K562 (cell line): ENCODE data around the gene RELCH. TPM values are rescaled to one million over a fixed set of nuclear protein-coding genes. Genes with fewer than 3 reads are reported as not detected.

Experiments
- ATAC-seq: fragments of 200-7000 bp; cut with Tn5 transposase; 3 replicates; pipeline ENCODE4 v1.9.1; 2020; ENCODE audit warnings: moderate library complexity
- BruUV-seq: library from RNA; stranded (reverse); fragments of 400-500 nt; replicated peaks from 2 replicates; lab custom pipeline; 2021; lab: Mats Ljungman, UMichigan
- CTCF ChIA-PET: fragments of 300-600 bp; formaldehyde crosslinking; extraction: SDS; loops from one replicate; lab custom pipeline; 2021; ENCODE audit warnings: low intra/inter-chr PET ratio; lab: Yijun Ruan, JAX
- POLR2A ChIA-PET: fragments of 300-600, 350-650 bp; sonication (Branson Sonifier 250); formaldehyde crosslinking; extraction: SDS; loops from one replicate; lab custom pipeline; 2021; ENCODE audit warnings: antibody characterized with exemption, inconsistent platforms; lab: Yijun Ruan, JAX
- DNase-seq, 4 experiments: peaks; one replicate each; pipeline versions ENCODE4 v3.0.0 to v3.0.0-alpha.2; 2011 to 2018; ENCODE audit warnings: low spot score in 3 of 4, mixed read lengths in 3 of 4; ENCODE audit errors: extremely low read depth in 1 of 4
- FAIRE-seq: peaks from 2 replicates; lab custom pipeline; 2011; peaks lifted over from hg19 to GRCh38; lab: Jason Lieb, UNC
- H2AFZ ChIP-seq: 2 replicates; pipeline ENCODE4 v1.6.0; 2011; ENCODE audit warnings: low read depth, low read length, control low read depth, inconsistent platforms
- H3K27ac ChIP-seq: fragments of 200-600 bp; 3 replicates; pipeline ENCODE4 v1.8.0; 2011; ENCODE audit warnings: low read depth, mild to moderate bottlenecking, control low read depth, inconsistent platforms, low read length, moderate library complexity, mixed read lengths; ENCODE audit errors: extremely low read depth
- H3K27me3 ChIP-seq, 2 experiments: fragments of 300-600 bp in 1 of 2; 2 replicates in 1 of 2; 3 replicates in 1 of 2; pipeline versions ENCODE4 v1.6.0 to v1.8.0; 2011; ENCODE audit warnings: inconsistent platforms in 2 of 2, low read length in 2 of 2, mild to moderate bottlenecking in 1 of 2, mixed read lengths in 1 of 2, moderate library complexity in 1 of 2; ENCODE audit not compliant: control insufficient read depth in 2 of 2, insufficient read depth in 2 of 2
- H3K36me3 ChIP-seq: fragments of 300-600 bp; 3 replicates; pipeline ENCODE4 v1.8.0; 2011; ENCODE audit warnings: mild to moderate bottlenecking, low read length, inconsistent platforms; ENCODE audit not compliant: control insufficient read depth, insufficient read depth
- H3K4me1 ChIP-seq, 2 experiments: fragments of 200-600 bp in 1 of 2; replicated peaks in 1 of 2; 2 replicates in 1 of 2; 3 replicates in 1 of 2; pipeline versions ENCODE4 v1.5.1 to v1.8.0; 2011; ENCODE audit warnings: inconsistent platforms in 2 of 2, low read length in 2 of 2, mild to moderate bottlenecking in 1 of 2, mixed read lengths in 1 of 2, moderate library complexity in 1 of 2; ENCODE audit not compliant: control insufficient read depth in 2 of 2, insufficient read depth in 2 of 2
- H3K4me2 ChIP-seq: 2 replicates; pipeline ENCODE4 v1.6.1; 2011; ENCODE audit warnings: low read length, control low read depth, inconsistent platforms, mixed read lengths; ENCODE audit not compliant: insufficient read depth
- H3K4me3 ChIP-seq: fragments of 200-600 bp; sonication (generic), shearing (Covaris generic); 2 replicates; pipeline ENCODE4 v1.5.1; 2016; ENCODE audit warnings: control low read depth, inconsistent platforms
- H3K79me2 ChIP-seq: fragments of 200-600 bp; 3 replicates; pipeline ENCODE4 v1.8.0; 2011; ENCODE audit warnings: low read length, inconsistent platforms; ENCODE audit not compliant: control insufficient read depth, insufficient read depth
- H3K9ac ChIP-seq, 2 experiments: 2 replicates each; pipeline versions ENCODE4 v1.6.0 to v1.6.1; 2011; ENCODE audit warnings: low read depth in 2 of 2, low read length in 2 of 2, control low read depth in 1 of 2, inconsistent platforms in 1 of 2, mild to moderate bottlenecking in 1 of 2, mixed read lengths in 1 of 2; ENCODE audit not compliant: insufficient read depth in 1 of 2
- H3K9me1 ChIP-seq: one replicate; pipeline ENCODE4 v1.6.0; 2011; ENCODE audit warnings: inconsistent platforms, mild to moderate bottlenecking, low read length, moderate library complexity; ENCODE audit not compliant: control insufficient read depth, insufficient read depth
- H3K9me3 ChIP-seq: replicated peaks from 2 replicates; pipeline ENCODE4 v1.5.1; 2011; ENCODE audit warnings: low read depth, low read length, inconsistent platforms; ENCODE audit not compliant: control insufficient read depth, insufficient read depth
- H4K20me1 ChIP-seq: replicated peaks from 2 replicates; pipeline ENCODE4 v1.6.1; 2011; ENCODE audit warnings: low read length, inconsistent platforms, mixed read lengths; ENCODE audit not compliant: control insufficient read depth, insufficient read depth
- ARID3A ChIP-seq: IDR thresholded peaks from 2 replicates; pipeline ENCODE4 v1.6.1; 2012; ENCODE audit warnings: low read depth, low read length, improper control_type of control experiment, borderline replicate concordance
- CTCF ChIP-seq, 3 experiments: IDR thresholded peaks in 2 of 3; conservative IDR thresholded peaks in 1 of 3; 2 replicates each; pipeline ENCODE4 v1.5.1; 2011 to 2012; ENCODE audit warnings: low read length in 3 of 3, mild to moderate bottlenecking in 3 of 3, control low read depth in 2 of 3, improper control_type of control experiment in 1 of 3, inconsistent platforms in 1 of 3, low read depth in 1 of 3, mixed read lengths in 1 of 3, moderate library complexity in 1 of 3; ENCODE audit not compliant: insufficient read depth in 2 of 3
- EP300 ChIP-seq: IDR thresholded peaks from 2 replicates; pipeline ENCODE4 v1.6.1; 2012; ENCODE audit warnings: low read length, improper control_type of control experiment
- FOXP1 ChIP-seq: sonication (generic); formaldehyde crosslinking; IDR thresholded peaks from 2 replicates; pipeline ENCODE4 v1.8.0; 2022; ENCODE audit warnings: mild to moderate bottlenecking, missing genetic modification reagents
- FUS ChIP-seq: fragments of 200-400 bp; formaldehyde crosslinking; optimal IDR thresholded peaks from 2 replicates; pipeline ENCODE3; 2017; ENCODE audit warnings: low read depth, low read length
- MAX ChIP-seq: sonication (generic); formaldehyde crosslinking; IDR thresholded peaks from 2 replicates; pipeline ENCODE4 v1.9.0; 2022; ENCODE audit warnings: mild to moderate bottlenecking, missing genetic modification reagents
- MTA1 ChIP-seq: fragments of 450-650 bp; IDR thresholded peaks from 2 replicates; pipeline ENCODE4 v1.6.1; 2017; ENCODE audit warnings: borderline replicate concordance
- TAF9B ChIP-seq: fragments of 450-650 bp; IDR thresholded peaks from 2 replicates; pipeline ENCODE4 v1.6.1; 2018; ENCODE audit warnings: mild to moderate bottlenecking; ENCODE audit not compliant: partially characterized antibody
- ZC3H8 ChIP-seq: fragments of 450-650 bp; IDR thresholded peaks from 2 replicates; pipeline ENCODE4 v1.6.1; 2017
- ZNF644 ChIP-seq: fragments of 200-800 bp; sonication (Bioruptor generic); IDR thresholded peaks from 2 replicates; pipeline ENCODE4 v1.6.1; 2016; ENCODE audit warnings: low read depth, missing genetic modification characterization, missing compliant biosample characterization
- WGBS: fragments of 100-300 bp; shearing (Covaris generic); methylation state at CpG from one replicate; pipeline ENCODE4 v1.1.6; 2016; ENCODE audit warnings: low coverage, mixed read lengths; ENCODE audit not compliant: insufficient coverage; ENCODE audit errors: missing lambda C conversion rate; 5-methylcytosine and 5-hydroxymethylcytosine counted together
- in situ Hi-C: fragments of 300-500 bp; cut with MboI; formaldehyde crosslinking; loops from 4 replicates; pipeline ENCODE4 v1.15.0; 2018; ENCODE audit warnings: inconsistent platforms, mixed read lengths
- intact Hi-C: fragments of 100-400 bp; cut with micrococcal nuclease; formaldehyde crosslinking; loops from 2 replicates; pipeline ENCODE4 v1.14.2; 2022
- polyA plus RNA-seq, 8 experiments: library from polyadenylated mRNA; depleted of rRNA in 4 of 8; stranded (reverse) in 5 of 8; unstranded in 3 of 8; fragments of >200 nt; fragmentation: Nextera tagmentation in 2 of 8; fragmentation: Illumina TruSeq in 1 of 8; extraction: Ambion mirVana in 2 of 8; extraction: Trizol in 1 of 8; gene quantifications; 2 replicates each; pipeline versions ENCODE4 v1.2.1 to v1.2.3, GENCODE V29; 2011 to 2014; ENCODE audit warnings: inconsistent platforms in 1 of 8, missing spikeins in 1 of 8
- total RNA-seq, 7 experiments: library from RNA; depleted of rRNA in 6 of 7; stranded (reverse); fragments of >200 nt in 6 of 7; fragmentation: Illumina TruSeq in 2 of 7; extraction: Trizol in 2 of 7; gene quantifications; 2 replicates each; pipeline versions ENCODE4 v1.2.1 to v1.2.3, GENCODE V29; 2011 to 2021; ENCODE audit warnings: low replicate concordance in 1 of 7

RELCH gene
- total and polyA plus RNA-seq, 9 of the 15 experiments (the other 6 are each of a cell fraction or from before 2014, with no cell fraction given) = 1.4 to 13.6 (median 7.6) TPM

GRCh38 chr18:62183578-62184195, 3.4 kb upstream of the RELCH start (continued):
- peak; percentile 42; the same call in 1 of the 2 replicates for TF ChIP-seq ARID3A
- peak; percentile 58 to 90 (median 60); a peak in 5 of 6 replicates for TF ChIP-seq CTCF (IDR thresholded peaks at IDR 0.05 in 2 of 3, conservative IDR thresholded peaks at IDR 0.05 in 1 of 3; ENCODE audit: insufficient read depth in 2 of 3, low read depth in 1 of 3, low read length in 3 of 3)

- intact Hi-C loops = loop anchor here (10.0 kb wide), 2 partner anchors 138 to 798 kb away; partner anchors contain the start of gene TNFRSF11A
- Histone ChIP-seq H3K36me3 (no peaks in the 10 kb centered on the region), H3K9me1 (no peaks in the 10 kb centered on the region), H4K20me1 (peaks cover 8% of the 10 kb centered on the region; the same call in 1 of the 2 replicates), H2AFZ (peak overlapping the region; percentile 97), H3K4me3 (peak overlapping the region; percentile 100), H3K27ac (peak overlapping the region; percentile 90), H3K4me2 (peak overlapping the region; percentile 98), H3K79me2 (peaks cover 79% of the 10 kb centered on the region), H3K27me3 (no peaks in the 10 kb centered on the region), H3K4me1 (peaks cover 0 to 7% of the 10 kb centered on the region in 2 experiments; a peak in 3 of 5 replicates), H3K9me3 (no peaks in the 10 kb centered on the region), H3K9ac (peak overlapping the region; percentile 85 to 92)
- CTCF ChIA-PET = interaction anchor here (0.6 kb wide), 1 partner anchor 397 kb away, joined by 3 read pairs; no protein-coding TSS in a partner anchor
- TSS peak; percentile 81 for BruUV-seq
- FAIRE-seq (no peak), DNase-seq (peak in 1 of 4 experiments; percentile 5), ATAC-seq (peak; percentile 31; the same call in 2 of the 3 replicates)
- POLR2A ChIA-PET = interaction anchor here (1.3 kb wide), 1 partner anchor 11 kb away, joined by 5 read pairs; no protein-coding TSS in a partner anchor
- in situ Hi-C loops = loop anchor here (5.0 to 25.0 kb wide), 2 partner anchors 56 to 801 kb away; no protein-coding TSS in a partner anchor
- WGBS = 0% methylated on average over 11 of the region's 12 CpGs
- TF ChIP-seq TAF9B = peak; percentile 23
- no peak for TF ChIP-seq FUS
- TF ChIP-seq ZC3H8 = no peak
- 0 out of 2 replicates have a peak, but pooled peaks have one; percentile 47 for TF ChIP-seq ZNF644 (tag)
- TF ChIP-seq MAX (CRISPR knock-in tag) = 0 out of 2 replicates have a peak, but pooled peaks have one; percentile 29
- 0 out of 2 replicates have a peak, but pooled peaks have one; percentile 38 for TF ChIP-seq MTA1
- TF ChIP-seq EP300 = no peak
- peak; percentile 72; the same call in 1 of the 2 replicates for TF ChIP-seq FOXP1
These were observed 619 bp upstream of the RELCH start for GRCh38 chr18:62186499-62186773.
